Mucosa of descending colon (tissue), 3 donors: ENCODE measurements around the gene GPD1. TPM values are rescaled to one million over a fixed set of nuclear protein-coding genes. Genes with fewer than 3 reads are reported as not detected.
A peak's percentile ranks its signal among the peaks of the same experiment; 100 is the strongest.

Source experiments
- ATAC-seq: fragments of 200-7000 bp; cut with Tn5 transposase; one replicate; pipeline ENCODE4 v1.9.1; 2020; ENCODE audit warnings: mild to moderate bottlenecking, moderate library complexity
- DNase-seq, 3 donors: peaks; one replicate each; pipeline ENCODE4 v3.0.0-alpha.2; 2020
- H3K36me3 ChIP-seq: fragments of 200-600 bp; one replicate; pipeline ENCODE4 v1.8.0; 2021; ENCODE audit warnings: low read depth, mild to moderate bottlenecking
- H3K4me1 ChIP-seq: fragments of 200-600 bp; one replicate; pipeline ENCODE4 v1.8.0; 2021; ENCODE audit warnings: low read depth, mild to moderate bottlenecking
- H3K4me3 ChIP-seq: fragments of 200-600 bp; one replicate; pipeline ENCODE4 v1.8.0; 2021; ENCODE audit warnings: mild to moderate bottlenecking
- H3K9me3 ChIP-seq: fragments of 200-600 bp; one replicate; pipeline ENCODE4 v1.8.0; 2021; ENCODE audit warnings: mild to moderate bottlenecking
- CTCF ChIP-seq: fragments of 200-600 bp; IDR thresholded peaks from one replicate; pipeline ENCODE4 v1.8.0; 2022; ENCODE audit warnings: antibody characterized with exemption, mild to moderate bottlenecking
- intact Hi-C, 2 donors: fragments of 100-400 bp; cut with DNase I in 1 of 2; cut with micrococcal nuclease in 1 of 2; formaldehyde crosslinking; loops; one replicate each; pipeline versions ENCODE4 v1.11.0 to v1.11.1; 2022; cut with DNase I, micrococcal nuclease
- total RNA-seq, 3 donors: library from RNA; stranded (reverse); fragmentation: NEBNext Ultra II Directional in 2 of 3; extraction: Animal tissue kit (Norgen Biotek cat#: 25700) in 2 of 3; gene quantifications; one replicate each; pipeline versions ENCODE4 v1.2.1 to v1.2.4, GENCODE V29; 2021 to 2023
- donor health status: DM: no; HTN: no; CAD: no; lungs with moderate emphysema.
- donor health status: DM: no; HTN: no; CAD: no.
- donor health status: DM: no; HTN: yes; CAD: no.

Gene GPD1
- total RNA-seq, 3 donors from 2014 or later = 1.7 to 4.1 (median 1.9) TPM

- H3K4me3 ChIP-seq = no peak overlapping the region
- no peak for TF ChIP-seq CTCF
- no peaks in the 10 kb centered on the region for H3K9me3 ChIP-seq
- DNase-seq (no peak), ATAC-seq (no peak)
- H3K4me1 ChIP-seq = peaks cover 3% of the 10 kb centered on the region
- H3K36me3 ChIP-seq = no peaks in the 10 kb centered on the region
- intact Hi-C loops = no loop called here
Observed at GRCh38 chr12:50069539-50069938, 34.3 kb upstream of the GPD1 start.

GRCh38 chr12:50070314-50071060 is 33.3 kb upstream of the GPD1 start:
- TF ChIP-seq CTCF = peak; percentile 85
- intact Hi-C loops = loop anchor here (5.0 to 10.0 kb wide), 2 partner anchors 103 to 104 kb away; no protein-coding TSS in a partner anchor
- peak; percentile 88 for ATAC-seq
- peak; percentile 68 to 83 (median 82) for DNase-seq
- H3K9me3 ChIP-seq = no peaks in the 10 kb centered on the region
- H3K36me3 ChIP-seq = no peaks in the 10 kb centered on the region
- peaks cover 9% of the 10 kb centered on the region for H3K4me1 ChIP-seq
- no peak overlapping the region for H3K4me3 ChIP-seq

- H3K9me3 ChIP-seq = no peaks in the 10 kb centered on the region
- no peak for DNase-seq
- no peak overlapping the region for H3K4me3 ChIP-seq
- ATAC-seq = no peak
- no peak for TF ChIP-seq CTCF
- intact Hi-C loops = loop anchor here (5.0 to 10.0 kb wide), 2 partner anchors 102 to 105 kb away; no protein-coding TSS in a partner anchor
- no peaks in the 10 kb centered on the region for H3K36me3 ChIP-seq
- peaks cover 14% of the 10 kb centered on the region for H3K4me1 ChIP-seq
Observed at GRCh38 chr12:50072198-50072907, 31.5 kb upstream of the GPD1 start.

- no peak for DNase-seq
- Histone ChIP-seq H3K36me3 (no peaks in the 10 kb centered on the region), H3K4me1 (peaks cover 14% of the 10 kb centered on the region), H3K4me3 (no peak overlapping the region), H3K9me3 (no peaks in the 10 kb centered on the region)
- TF ChIP-seq CTCF = no peak
- no peak for ATAC-seq
- intact Hi-C loops = loop anchor here (5.0 to 10.0 kb wide), 2 partner anchors 102 to 106 kb away; no protein-coding TSS in a partner anchor
Observed at GRCh38 chr12:50073206-50073605, 30.6 kb upstream of the GPD1 start.

GRCh38 chr12:50073712-50074111 is 30.1 kb upstream of the GPD1 start:
- H3K9me3 ChIP-seq = no peaks in the 10 kb centered on the region
- intact Hi-C loops = loop anchor here (5.0 to 10.0 kb wide), 2 partner anchors 101 to 106 kb away; no protein-coding TSS in a partner anchor
- no peak overlapping the region for H3K4me3 ChIP-seq
- no peak for TF ChIP-seq CTCF
- ATAC-seq (no peak), DNase-seq (no peak)
- H3K4me1 ChIP-seq = peaks cover 14% of the 10 kb centered on the region
- no peaks in the 10 kb centered on the region for H3K36me3 ChIP-seq
